ENCODE measurements around the gene FOLR2. TPM values are rescaled to one million over a fixed set of nuclear protein-coding genes. Genes with fewer than 3 reads are reported as not detected.

Gene FOLR2
- total RNA-seq, 1 donor from 2014 or later = not detected

DNA sequence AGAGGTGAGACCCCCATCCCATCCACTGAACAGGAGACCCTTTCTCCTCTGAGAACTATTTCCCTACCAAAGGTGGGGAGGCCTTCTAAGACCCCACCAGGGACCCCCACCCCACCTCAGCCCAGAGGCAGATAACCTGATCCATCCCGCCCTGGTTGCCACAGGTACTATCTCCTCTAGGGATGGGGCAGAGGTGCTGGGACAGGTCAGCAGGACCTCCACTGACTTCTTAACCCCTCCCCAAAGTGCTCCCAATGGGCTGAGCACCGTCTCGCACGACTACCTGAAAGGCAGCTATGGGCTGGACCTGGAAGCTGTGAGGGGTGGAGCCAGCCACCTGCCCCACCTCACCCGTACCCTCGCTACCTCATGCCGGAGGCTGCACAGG lies 12.2 kb downstream of the FOLR2 start:
- Histone ChIP-seq H3K27me3 (ENCODE audit: control insufficient read depth, insufficient read depth, low read length) (no peaks in the 10 kb centered on the region), H3K4me3 (ENCODE audit: low read depth, low read length) (no peak overlapping the region), H3K36me3 (ENCODE audit: control insufficient read depth, insufficient read depth, low read length) (peaks cover 61% of the 10 kb centered on the region)
- no peak for DNase-seq (ENCODE audit: low read depth)
- no peak for FAIRE-seq
- no peak for TF ChIP-seq CTCF (IDR thresholded peaks at IDR 0.05; ENCODE audit: insufficient read depth, low read length, severe bottlenecking)

- peaks cover 66% of the 10 kb centered on the region for H3K36me3 ChIP-seq (ENCODE audit: control insufficient read depth, insufficient read depth, low read length)
- FAIRE-seq = peak; percentile 91
- no peaks in the 10 kb centered on the region for H3K27me3 ChIP-seq (ENCODE audit: control insufficient read depth, insufficient read depth, low read length)
- no peak for TF ChIP-seq CTCF (IDR thresholded peaks at IDR 0.05; ENCODE audit: insufficient read depth, low read length, severe bottlenecking)
- no peak for DNase-seq (ENCODE audit: low read depth)
- no peak overlapping the region for H3K4me3 ChIP-seq (ENCODE audit: low read depth, low read length)
Observed at GRCh38 chr11:72229336-72229924, 12.8 kb downstream of the FOLR2 start.

DNA sequence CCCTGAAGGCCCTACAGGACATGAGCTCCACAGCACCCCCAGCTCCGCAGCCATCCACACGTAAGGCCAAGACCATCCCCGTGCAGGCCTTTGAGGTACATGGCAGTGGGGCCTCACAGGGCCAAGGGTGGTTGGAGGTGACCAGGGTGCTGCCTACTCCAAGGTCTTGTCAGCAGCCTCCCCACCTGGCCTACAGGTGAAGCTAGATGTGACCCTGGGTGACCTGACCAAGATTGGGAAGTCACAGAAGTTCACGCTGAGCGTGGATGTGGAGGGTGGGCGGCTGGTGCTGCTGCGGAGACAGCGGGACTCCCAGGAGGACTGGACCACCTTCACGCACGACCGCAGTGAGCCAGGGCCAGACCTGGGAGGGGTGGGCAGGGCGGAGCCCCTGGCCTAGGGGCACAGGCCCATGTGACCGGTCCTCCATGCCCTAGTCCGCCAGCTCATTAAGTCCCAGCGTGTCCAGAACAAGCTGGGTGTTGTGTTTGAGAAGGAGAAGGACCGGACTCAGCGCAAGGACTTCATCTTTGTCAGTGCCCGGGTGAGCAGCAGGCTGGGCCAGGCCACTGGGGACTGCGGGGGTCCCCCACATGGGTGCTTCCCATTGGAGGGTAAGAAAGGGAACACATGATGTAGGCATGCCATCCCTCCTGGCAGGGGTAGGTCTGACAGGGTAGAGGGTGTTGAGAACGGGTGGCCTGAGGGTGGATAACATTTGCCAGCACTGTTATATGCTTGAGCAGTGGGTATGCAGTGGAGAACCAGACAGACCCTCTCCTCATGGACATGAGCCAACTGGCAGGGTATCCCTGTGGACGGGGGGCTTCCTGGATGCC lies 13.6 kb downstream of the FOLR2 start:
- TF ChIP-seq CTCF (IDR thresholded peaks at IDR 0.05; ENCODE audit: insufficient read depth, low read length, severe bottlenecking) = no peak
- no peak overlapping the region for H3K4me3 ChIP-seq (ENCODE audit: low read depth, low read length)
- H3K27me3 ChIP-seq (ENCODE audit: control insufficient read depth, insufficient read depth, low read length) = no peaks in the 10 kb centered on the region
- FAIRE-seq = no peak
- H3K36me3 ChIP-seq (ENCODE audit: control insufficient read depth, insufficient read depth, low read length) = peaks cover 72% of the 10 kb centered on the region
- no peak for DNase-seq (ENCODE audit: low read depth)

DNA sequence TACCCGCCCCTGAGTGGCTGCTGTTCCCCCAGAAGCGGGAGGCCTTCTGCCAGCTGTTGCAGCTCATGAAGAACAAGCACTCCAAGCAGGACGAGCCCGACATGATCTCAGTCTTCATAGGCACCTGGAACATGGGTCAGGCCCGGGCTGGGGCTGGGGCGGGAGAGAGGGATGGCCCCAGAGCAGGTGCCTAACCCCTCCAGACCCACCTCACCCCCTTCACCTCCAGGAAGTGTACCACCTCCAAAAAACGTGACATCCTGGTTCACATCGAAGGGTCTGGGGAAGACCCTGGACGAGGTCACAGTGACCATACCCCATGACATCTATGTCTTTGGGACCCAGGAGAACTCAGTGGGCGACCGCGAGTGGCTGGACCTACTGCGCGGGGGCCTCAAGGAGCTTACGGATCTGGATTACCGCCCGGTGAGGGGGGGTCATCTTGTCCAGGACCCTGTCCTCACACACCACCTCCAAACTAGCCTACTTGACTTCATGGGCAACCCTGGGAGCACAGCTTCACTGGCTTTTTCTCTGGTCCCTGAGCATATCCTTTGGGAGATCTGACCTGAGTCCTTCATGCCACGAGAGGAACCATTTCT lies 14.3 kb downstream of the FOLR2 start:
- FAIRE-seq (no peak), DNase-seq (ENCODE audit: low read depth) (no peak)
- TF ChIP-seq CTCF (IDR thresholded peaks at IDR 0.05; ENCODE audit: insufficient read depth, low read length, severe bottlenecking) = no peak
- no peaks in the 10 kb centered on the region for H3K27me3 ChIP-seq (ENCODE audit: control insufficient read depth, insufficient read depth, low read length)
- peaks cover 79% of the 10 kb centered on the region for H3K36me3 ChIP-seq (ENCODE audit: control insufficient read depth, insufficient read depth, low read length)
- no peak overlapping the region for H3K4me3 ChIP-seq (ENCODE audit: low read depth, low read length)

GRCh38 chr11:72231396-72232259 lies 15.0 kb downstream of the FOLR2 start:
- TF ChIP-seq CTCF (IDR thresholded peaks at IDR 0.05; ENCODE audit: insufficient read depth, low read length, severe bottlenecking) = no peak
- DNase-seq (ENCODE audit: low read depth) = no peak
- no peak for FAIRE-seq
- Histone ChIP-seq H3K27me3 (ENCODE audit: control insufficient read depth, insufficient read depth, low read length) (no peaks in the 10 kb centered on the region), H3K36me3 (ENCODE audit: control insufficient read depth, insufficient read depth, low read length) (peaks cover 80% of the 10 kb centered on the region), H3K4me3 (ENCODE audit: low read depth, low read length) (no peak overlapping the region)

Measured in bronchial epithelial cell (primary cell).